ENCODE data around the gene GLI3.

GLI3 gene

GRCh38 chr7:41972270-41972669 is 264.7 kb downstream of the GLI3 start:
- DNase-seq (ENCODE audit: low spot score in 2 of 2) (no peak), ATAC-seq (replicated peaks; ENCODE audit: extremely low read depth, poor library complexity, severe bottlenecking) (no peak)
- H3K4me1 Mint-ChIP-seq, result no peaks in the 10 kb centered on the region
- H3K4me3 Mint-ChIP-seq, result no peak overlapping the region
- H3K9me3 Mint-ChIP-seq, result no peaks in the 10 kb centered on the region
- H3K27ac Mint-ChIP-seq (ENCODE audit: low read depth), result no peak overlapping the region
- H3K27me3 Mint-ChIP-seq, result no peaks in the 10 kb centered on the region
- H3K36me3 Mint-ChIP-seq (ENCODE audit: insufficient read depth), result no peaks in the 10 kb centered on the region

- H3K4me3 Mint-ChIP-seq, result no peak overlapping the region
- no peaks in the 10 kb centered on the region for H3K27me3 Mint-ChIP-seq
- DNase-seq (ENCODE audit: low spot score in 2 of 2), result no peak
- H3K4me1 Mint-ChIP-seq, result no peaks in the 10 kb centered on the region
- no peak overlapping the region for H3K27ac Mint-ChIP-seq (ENCODE audit: low read depth)
- no peaks in the 10 kb centered on the region for H3K9me3 Mint-ChIP-seq
- H3K36me3 Mint-ChIP-seq (ENCODE audit: insufficient read depth), result no peaks in the 10 kb centered on the region
- no peak for ATAC-seq (replicated peaks; ENCODE audit: extremely low read depth, poor library complexity, severe bottlenecking)
Measured at GRCh38 chr7:41971640-41972187, 265.3 kb downstream of the GLI3 start.

GRCh38 chr7:41970941-41971340 is 266.1 kb downstream of the GLI3 start:
- no peak overlapping the region for H3K4me3 Mint-ChIP-seq
- H3K27ac Mint-ChIP-seq (ENCODE audit: low read depth), result no peak overlapping the region

GRCh38 chr7:41969561-41970105 is 267.4 kb downstream of the GLI3 start:
- no peak for DNase-seq (ENCODE audit: low spot score in 2 of 2)
- Mint-ChIP-seq H3K27ac (ENCODE audit: low read depth) (no peak overlapping the region), H3K36me3 (ENCODE audit: insufficient read depth) (no peaks in the 10 kb centered on the region), H3K4me1 (no peaks in the 10 kb centered on the region), H3K9me3 (no peaks in the 10 kb centered on the region), H3K4me3 (no peak overlapping the region), H3K27me3 (no peaks in the 10 kb centered on the region)
- no peak for ATAC-seq (replicated peaks; ENCODE audit: extremely low read depth, poor library complexity, severe bottlenecking)

More at GRCh38 chr7:41970941-41971340, 266.1 kb downstream of the GLI3 start:
- Mint-ChIP-seq H3K4me1 (no peaks in the 10 kb centered on the region), H3K9me3 (no peaks in the 10 kb centered on the region), H3K36me3 (ENCODE audit: insufficient read depth) (no peaks in the 10 kb centered on the region), H3K27me3 (no peaks in the 10 kb centered on the region)
- ATAC-seq (replicated peaks; ENCODE audit: extremely low read depth, poor library complexity, severe bottlenecking) (no peak), DNase-seq (ENCODE audit: low spot score in 2 of 2) (no peak)

GRCh38 chr7:41967156-41967555 is 269.9 kb downstream of the GLI3 start:
- H3K27ac Mint-ChIP-seq (ENCODE audit: low read depth), result no peak overlapping the region

GRCh38 chr7:41965951-41966505 is 271.0 kb downstream of the GLI3 start:
- ATAC-seq (replicated peaks; ENCODE audit: extremely low read depth, poor library complexity, severe bottlenecking) (no peak), DNase-seq (ENCODE audit: low spot score in 2 of 2) (no peak)
- peaks cover 14% of the 10 kb centered on the region for H3K27me3 Mint-ChIP-seq
- H3K4me1 Mint-ChIP-seq, result no peaks in the 10 kb centered on the region
- H3K27ac Mint-ChIP-seq (ENCODE audit: low read depth), result no peak overlapping the region
- no peaks in the 10 kb centered on the region for H3K9me3 Mint-ChIP-seq
- no peak overlapping the region for H3K4me3 Mint-ChIP-seq
- H3K36me3 Mint-ChIP-seq (ENCODE audit: insufficient read depth), result no peaks in the 10 kb centered on the region

More at GRCh38 chr7:41967156-41967555, 269.9 kb downstream of the GLI3 start:
- Mint-ChIP-seq H3K9me3 (no peaks in the 10 kb centered on the region), H3K4me1 (no peaks in the 10 kb centered on the region), H3K27me3 (peaks cover 3% of the 10 kb centered on the region), H3K36me3 (ENCODE audit: insufficient read depth) (no peaks in the 10 kb centered on the region), H3K4me3 (no peak overlapping the region)
- DNase-seq (ENCODE audit: low spot score in 2 of 2) (no peak), ATAC-seq (replicated peaks; ENCODE audit: extremely low read depth, poor library complexity, severe bottlenecking) (no peak)

- H3K4me3 Mint-ChIP-seq, result no peak overlapping the region
- no peaks in the 10 kb centered on the region for H3K4me1 Mint-ChIP-seq
- no peaks in the 10 kb centered on the region for H3K36me3 Mint-ChIP-seq (ENCODE audit: insufficient read depth)
- DNase-seq (ENCODE audit: low spot score in 2 of 2) (no peak), ATAC-seq (replicated peaks; ENCODE audit: extremely low read depth, poor library complexity, severe bottlenecking) (no peak)
- H3K27me3 Mint-ChIP-seq, result peaks cover 14% of the 10 kb centered on the region
- no peak overlapping the region for H3K27ac Mint-ChIP-seq (ENCODE audit: low read depth)
- no peaks in the 10 kb centered on the region for H3K9me3 Mint-ChIP-seq
Measured at GRCh38 chr7:41964849-41965745, 271.9 kb downstream of the GLI3 start.

GRCh38 chr7:41964183-41964753 is 272.7 kb downstream of the GLI3 start:
- Mint-ChIP-seq H3K36me3 (ENCODE audit: insufficient read depth) (no peaks in the 10 kb centered on the region), H3K9me3 (no peaks in the 10 kb centered on the region), H3K27ac (ENCODE audit: low read depth) (no peak overlapping the region), H3K4me3 (no peak overlapping the region), H3K4me1 (no peaks in the 10 kb centered on the region), H3K27me3 (peaks cover 17% of the 10 kb centered on the region)
- ATAC-seq (replicated peaks; ENCODE audit: extremely low read depth, poor library complexity, severe bottlenecking) (no peak), DNase-seq (ENCODE audit: low spot score in 2 of 2) (no peak)

- H3K4me3 Mint-ChIP-seq, result no peak overlapping the region
- ATAC-seq (replicated peaks; ENCODE audit: extremely low read depth, poor library complexity, severe bottlenecking) (no peak), DNase-seq (ENCODE audit: low spot score in 2 of 2) (no peak)
- H3K27ac Mint-ChIP-seq (ENCODE audit: low read depth), result no peak overlapping the region
- H3K9me3 Mint-ChIP-seq, result no peaks in the 10 kb centered on the region
- no peaks in the 10 kb centered on the region for H3K36me3 Mint-ChIP-seq (ENCODE audit: insufficient read depth)
- no peaks in the 10 kb centered on the region for H3K4me1 Mint-ChIP-seq
- H3K27me3 Mint-ChIP-seq, result peaks cover 56% of the 10 kb centered on the region
Measured at GRCh38 chr7:41956705-41957104, 280.3 kb downstream of the GLI3 start.

GRCh38 chr7:41955893-41956675 is 280.9 kb downstream of the GLI3 start:
- H3K4me1 Mint-ChIP-seq, result no peaks in the 10 kb centered on the region
- no peaks in the 10 kb centered on the region for H3K36me3 Mint-ChIP-seq (ENCODE audit: insufficient read depth)
- DNase-seq (ENCODE audit: low spot score in 2 of 2) (no peak), ATAC-seq (replicated peaks; ENCODE audit: extremely low read depth, poor library complexity, severe bottlenecking) (no peak)
- H3K9me3 Mint-ChIP-seq, result no peaks in the 10 kb centered on the region
- no peak overlapping the region for H3K4me3 Mint-ChIP-seq
- no peak overlapping the region for H3K27ac Mint-ChIP-seq (ENCODE audit: low read depth)
- peaks cover 49% of the 10 kb centered on the region for H3K27me3 Mint-ChIP-seq

- Mint-ChIP-seq H3K9me3 (no peaks in the 10 kb centered on the region), H3K27me3 (peaks cover 52% of the 10 kb centered on the region), H3K4me3 (no peak overlapping the region), H3K27ac (ENCODE audit: low read depth) (no peak overlapping the region), H3K36me3 (ENCODE audit: insufficient read depth) (no peaks in the 10 kb centered on the region), H3K4me1 (no peaks in the 10 kb centered on the region)
- ATAC-seq (replicated peaks; ENCODE audit: extremely low read depth, poor library complexity, severe bottlenecking) (no peak), DNase-seq (ENCODE audit: low spot score in 2 of 2) (no peak)
Measured at GRCh38 chr7:41955451-41955850, 281.6 kb downstream of the GLI3 start.

- no peaks in the 10 kb centered on the region for H3K36me3 Mint-ChIP-seq (ENCODE audit: insufficient read depth)
- peaks cover 57% of the 10 kb centered on the region for H3K27me3 Mint-ChIP-seq
- H3K4me3 Mint-ChIP-seq, result no peak overlapping the region
- H3K27ac Mint-ChIP-seq (ENCODE audit: low read depth), result no peak overlapping the region
- no peaks in the 10 kb centered on the region for H3K9me3 Mint-ChIP-seq
- ATAC-seq (replicated peaks; ENCODE audit: extremely low read depth, poor library complexity, severe bottlenecking) (no peak), DNase-seq (ENCODE audit: low spot score in 2 of 2) (no peak)
- no peaks in the 10 kb centered on the region for H3K4me1 Mint-ChIP-seq
Measured at GRCh38 chr7:41954976-41955375, 282.0 kb downstream of the GLI3 start.

All from central memory CD8-positive, alpha-beta T cell (primary cell).